ENCODE data around the gene TLR3.

Gene TLR3

DNA sequence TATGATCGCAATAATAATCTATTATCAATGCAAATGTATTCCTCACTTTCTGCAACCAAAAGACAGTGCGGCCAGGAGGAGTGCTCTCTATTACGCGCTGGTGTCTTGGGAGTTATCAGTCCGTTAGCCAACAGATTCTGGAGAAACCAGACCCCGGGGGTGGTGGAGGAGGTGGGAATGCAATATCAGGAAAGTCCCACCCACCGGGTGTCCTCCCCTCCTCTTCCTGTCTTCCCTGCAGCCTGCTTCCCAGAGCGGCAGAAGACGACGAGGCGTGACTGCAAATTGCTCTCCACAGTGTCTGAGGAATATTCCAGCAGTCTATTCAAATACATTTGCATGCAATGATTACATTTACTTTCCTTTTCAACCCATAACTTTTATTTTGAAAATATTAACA lies 17.9 kb upstream of the TLR3 start:
- no peak for DNase-seq (ENCODE audit: low read depth)
- H3K4me3 ChIP-seq (ENCODE audit: low read length) = no peak overlapping the region
- TF ChIP-seq CTCF (conservative IDR thresholded peaks at IDR 0.05; ENCODE audit: low read length) = no peak

DNA sequence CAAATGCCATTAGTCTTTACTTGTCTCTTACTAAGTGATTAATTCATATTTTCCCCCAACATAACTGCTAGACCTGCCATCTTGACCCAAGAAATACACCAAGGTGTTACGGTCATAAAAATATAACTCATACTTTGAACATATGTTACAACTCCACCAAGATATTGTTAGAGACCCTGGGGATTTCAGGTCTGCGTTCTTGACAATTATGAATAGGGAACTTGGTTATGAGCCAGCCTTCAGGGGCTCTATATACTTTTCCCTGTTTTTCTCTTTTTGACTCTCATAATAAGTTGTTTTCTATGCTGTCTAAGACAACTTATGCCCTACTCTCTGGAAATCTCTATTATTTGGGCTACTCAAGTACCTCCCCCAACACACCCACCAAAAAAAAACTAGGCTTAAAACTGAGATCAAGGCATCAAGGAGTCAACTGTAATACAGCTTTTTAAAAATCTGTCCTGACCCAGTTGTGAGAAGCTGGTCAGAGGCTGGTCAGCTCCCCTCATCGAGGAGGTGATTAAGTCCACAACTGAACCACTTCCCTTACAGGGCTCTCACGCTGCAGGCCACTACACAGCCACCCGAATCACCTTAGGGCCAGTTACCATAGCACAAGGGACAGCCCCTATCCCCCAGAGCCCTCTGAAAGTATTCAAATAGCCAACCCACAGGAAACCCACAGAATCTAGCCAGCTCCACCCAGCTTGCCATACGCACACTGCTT lies 10.5 kb upstream of the TLR3 start:
- no peak overlapping the region for H3K4me3 ChIP-seq (ENCODE audit: low read length)
- DNase-seq (ENCODE audit: low read depth) = no peak
- no peak for TF ChIP-seq CTCF (conservative IDR thresholded peaks at IDR 0.05; ENCODE audit: low read length)

GRCh38 chr4:186058980-186059316 lies 10.0 kb upstream of the TLR3 start:
- no peak overlapping the region for H3K4me3 ChIP-seq (ENCODE audit: low read length)
- no peak for DNase-seq (ENCODE audit: low read depth)
- no peak for TF ChIP-seq CTCF (conservative IDR thresholded peaks at IDR 0.05; ENCODE audit: low read length)

- no peak for DNase-seq (ENCODE audit: low read depth)
- no peak overlapping the region for H3K4me3 ChIP-seq (ENCODE audit: low read length)
- no peak for TF ChIP-seq CTCF (conservative IDR thresholded peaks at IDR 0.05; ENCODE audit: low read length)
Observed at GRCh38 chr4:186061921-186062320, 7.0 kb upstream of the TLR3 start.

- peak; percentile 51 for DNase-seq (ENCODE audit: low read depth)
- H3K4me3 ChIP-seq (ENCODE audit: low read length) = peak overlapping the region; percentile 68
- TF ChIP-seq CTCF (conservative IDR thresholded peaks at IDR 0.05; ENCODE audit: low read length) = peak; percentile 57
Observed at GRCh38 chr4:186067757-186068385, 1.1 kb upstream of the TLR3 start.

- H3K4me3 ChIP-seq (ENCODE audit: low read length) = no peak overlapping the region
- DNase-seq (ENCODE audit: low read depth) = no peak
- no peak for TF ChIP-seq CTCF (conservative IDR thresholded peaks at IDR 0.05; ENCODE audit: low read length)
Observed at GRCh38 chr4:186069729-186070128, 773 bp downstream of the TLR3 start.

- H3K4me3 ChIP-seq (ENCODE audit: low read length) = no peak overlapping the region
- DNase-seq (ENCODE audit: low read depth) = no peak
- no peak for TF ChIP-seq CTCF (conservative IDR thresholded peaks at IDR 0.05; ENCODE audit: low read length)
Observed at GRCh38 chr4:186072516-186072915, 3.6 kb downstream of the TLR3 start.
